ENCODE results near the gene POLR1C.
"Not testable (repeated sequence)": the region's sequence is repeated elsewhere in the genome, so short reads cannot be mapped to it uniquely, and the experiment has no call there.

Gene POLR1C

GRCh38 chr6:43511824-43512415 lies 5.0 kb upstream of the POLR1C start:
- no peak for DNase-seq

- no peak for DNase-seq
Observed at GRCh38 chr6:43515808-43516207, 1.1 kb upstream of the POLR1C start.

GRCh38 chr6:43516367-43516696 lies 557 bp upstream of the POLR1C start:
- no peak for DNase-seq

- no peak for DNase-seq
Observed at GRCh38 chr6:43517505-43518357, 842 bp downstream of the POLR1C start.

GRCh38 chr6:43520097-43520496 lies 3.2 kb downstream of the POLR1C start:
- no peak for DNase-seq

GRCh38 chr6:43521836-43522235 lies 4.9 kb downstream of the POLR1C start:
- no peak for DNase-seq

GRCh38 chr6:43522547-43523261 lies 5.8 kb downstream of the POLR1C start:
- DNase-seq, result no peak

GRCh38 chr6:43523284-43523683 lies 6.4 kb downstream of the POLR1C start:
- no peak for DNase-seq

GRCh38 chr6:43524483-43524961 lies 7.6 kb downstream of the POLR1C start:
- DNase-seq, result no peak

GRCh38 chr6:43532201-43532600 lies 15.3 kb downstream of the POLR1C start:
- DNase-seq, result no peak

GRCh38 chr6:43538986-43539385 lies 22.1 kb downstream of the POLR1C start:
- DNase-seq, result not testable (repeated sequence)

GRCh38 chr6:43539409-43539808 lies 22.5 kb downstream of the POLR1C start:
- DNase-seq, result not testable (repeated sequence)

- no peak for DNase-seq
Observed at GRCh38 chr6:43540507-43540906, 23.6 kb downstream of the POLR1C start.

- no peak for DNase-seq
Observed at GRCh38 chr6:43541774-43542471, 25.0 kb downstream of the POLR1C start.

GRCh38 chr6:43544461-43544860 lies 27.6 kb downstream of the POLR1C start:
- no peak for DNase-seq

GRCh38 chr6:43547222-43547621 lies 30.3 kb downstream of the POLR1C start:
- no peak for DNase-seq

- DNase-seq, result not testable (repeated sequence)
Observed at GRCh38 chr6:43557620-43558019, 40.7 kb downstream of the POLR1C start.

GRCh38 chr6:43559328-43559727 lies 42.4 kb downstream of the POLR1C start:
- DNase-seq, result no peak

GRCh38 chr6:43570876-43571441 lies 54.1 kb downstream of the POLR1C start:
- DNase-seq, result no peak
